BLaER1 treated with 17β-estradiol and CSF1 and Interleukin-3, amounts not matched to agents 10 nM and 100 nM (cell line): Measurements from ENCODE around the gene FAM135A.
"Not testable (repeated sequence)": the region's sequence is repeated elsewhere in the genome, so short reads cannot be mapped to it uniquely, and the experiment has no call there.

ENCODE experiments used
- H3K27ac ChIP-seq, 11 experiments: shearing (Covaris generic); formaldehyde crosslinking; 2 replicates each; pipeline ENCODE4 v1.8.1; 2022
- H3K27me3 ChIP-seq, 11 experiments: shearing (Covaris generic); formaldehyde crosslinking; 2 replicates each; pipeline ENCODE4 v1.8.1; 2022
- H3K36me3 ChIP-seq, 11 experiments: shearing (Covaris generic); formaldehyde crosslinking; 2 replicates each; pipeline ENCODE4 v1.8.1; 2022
- H3K4me1 ChIP-seq, 10 experiments: shearing (Covaris generic); formaldehyde crosslinking; 2 replicates each; pipeline ENCODE4 v1.8.1; 2022
- H3K4me2 ChIP-seq, 11 experiments: shearing (Covaris generic); formaldehyde crosslinking; 2 replicates each; pipeline ENCODE4 v1.8.1; 2022
- H3K4me3 ChIP-seq, 10 experiments: shearing (Covaris generic); formaldehyde crosslinking; 2 replicates each; pipeline ENCODE4 v1.8.1; 2022
- H3K9ac ChIP-seq, 11 experiments: shearing (Covaris generic); formaldehyde crosslinking; 2 replicates each; pipeline ENCODE4 v1.8.1; 2022
- H3K9me3 ChIP-seq, 11 experiments: shearing (Covaris generic); formaldehyde crosslinking; replicated peaks in 1 of 11; 2 replicates each; pipeline ENCODE4 v1.8.1; 2022
- H4K20me1 ChIP-seq, 11 experiments: shearing (Covaris generic); formaldehyde crosslinking; 2 replicates each; pipeline ENCODE4 v1.8.1; 2022
- Cebpa-rat ChIP-seq, 11 experiments: shearing (Covaris generic); IDR thresholded peaks; 2 replicates each; pipeline ENCODE4 v1.8.1; 2022

FAM135A gene

GRCh38 chr6:70527071-70527737, 113.9 kb downstream of the FAM135A start:
- H3K4me2 ChIP-seq, result no peak overlapping the region
- H3K27ac ChIP-seq, result no peak overlapping the region
- no peak overlapping the region for H3K9ac ChIP-seq
- H4K20me1 ChIP-seq, result no peaks in the 10 kb centered on the region
- TF ChIP-seq Cebpa-rat (IDR thresholded peaks at IDR 0.05), result no peak
- H3K36me3 ChIP-seq, result peaks cover 0 to 90% (median 33%) of the 10 kb centered on the region in 11 experiments; a peak in 16 of 22 replicates
- no peak overlapping the region for H3K4me3 ChIP-seq
- no peaks in the 10 kb centered on the region for H3K4me1 ChIP-seq
- H3K27me3 ChIP-seq, result no peaks in the 10 kb centered on the region
- H3K9me3 ChIP-seq, result no peaks in the 10 kb centered on the region

GRCh38 chr6:70530023-70530422, 116.7 kb downstream of the FAM135A start:
- Histone ChIP-seq H3K27ac (no peak overlapping the region), H3K36me3 (peaks cover under 1 to 84% (median 39%) of the 10 kb centered on the region in 11 experiments; a peak in 19 of 22 replicates), H3K9me3 (no peaks in the 10 kb centered on the region), H3K4me3 (no peak overlapping the region), H3K4me2 (no peak overlapping the region), H4K20me1 (no peaks in the 10 kb centered on the region), H3K9ac (no peak overlapping the region), H3K27me3 (no peaks in the 10 kb centered on the region), H3K4me1 (no peaks in the 10 kb centered on the region)
- no peak for TF ChIP-seq Cebpa-rat (IDR thresholded peaks at IDR 0.05)

GRCh38 chr6:70531133-70531532, 117.8 kb downstream of the FAM135A start:
- peaks cover 5 to 80% (median 37%) of the 10 kb centered on the region in 11 experiments; a peak in 19 of 22 replicates for H3K36me3 ChIP-seq
- no peak for TF ChIP-seq Cebpa-rat (IDR thresholded peaks at IDR 0.05)

GRCh38 chr6:70537266-70537665, 124.0 kb downstream of the FAM135A start:
- Histone ChIP-seq H4K20me1 (no peaks in the 10 kb centered on the region), H3K4me1 (peaks cover 0 to 26% (median 12%) of the 10 kb centered on the region in 10 experiments; a peak in 15 of 20 replicates), H3K9me3 (0 out of 22 replicates have a peak, but pooled peaks cover 0 to 11% (median 0%) of the 10 kb centered on the region in 11 experiments), H3K36me3 (peaks cover 13 to 66% (median 45%) of the 10 kb centered on the region in 11 experiments), H3K4me3 (no peak overlapping the region), H3K9ac (no peak overlapping the region), H3K27ac (peak overlapping the region in 5 of 11 experiments; percentile 10 to 64 (median 51); a peak in 7 of 22 replicates), H3K27me3 (no peaks in the 10 kb centered on the region), H3K4me2 (peak overlapping the region in 8 of 11 experiments; percentile 7 to 74 (median 38); a peak in 13 of 22 replicates)
- no peak for TF ChIP-seq Cebpa-rat (IDR thresholded peaks at IDR 0.05)

More at GRCh38 chr6:70531133-70531532, 117.8 kb downstream of the FAM135A start:
- Histone ChIP-seq H3K9me3 (no peaks in the 10 kb centered on the region), H3K4me2 (no peak overlapping the region), H3K9ac (no peak overlapping the region), H3K4me3 (no peak overlapping the region), H4K20me1 (no peaks in the 10 kb centered on the region), H3K4me1 (no peaks in the 10 kb centered on the region), H3K27me3 (no peaks in the 10 kb centered on the region), H3K27ac (no peak overlapping the region)

DNA sequence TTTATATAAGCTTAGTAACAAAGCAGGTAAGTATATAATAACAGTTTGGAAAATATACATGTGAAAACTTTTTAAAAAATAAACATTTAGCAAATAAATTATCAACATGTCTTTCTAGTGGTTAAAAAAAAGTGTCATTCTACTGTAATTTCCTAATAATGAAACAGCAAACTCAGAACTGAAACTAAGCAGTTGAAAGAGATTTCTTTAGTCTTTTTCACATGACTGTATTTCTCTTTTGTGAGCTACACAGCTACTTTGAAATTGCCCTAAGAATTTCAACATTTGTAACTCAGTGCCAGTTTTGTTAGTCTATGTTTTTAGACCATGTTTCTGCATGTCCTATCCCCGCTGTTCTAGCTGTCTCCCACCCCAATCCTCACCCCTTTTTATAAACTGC, 125.1 kb downstream of the FAM135A start:
- Histone ChIP-seq H3K27me3 (no peaks in the 10 kb centered on the region), H3K9ac (no peak overlapping the region), H3K4me1 (peaks cover 0 to 26% (median 12%) of the 10 kb centered on the region in 10 experiments; a peak in 15 of 20 replicates), H3K4me3 (no peak overlapping the region), H4K20me1 (no peaks in the 10 kb centered on the region), H3K27ac (peak overlapping the region in 6 of 11 experiments; percentile 16 to 64 (median 49); a peak in 8 of 22 replicates), H3K4me2 (peak overlapping the region in 4 of 11 experiments; percentile 10 to 74 (median 34); a peak in 5 of 22 replicates), H3K9me3 (0 out of 22 replicates have a peak, but pooled peaks cover 0 to 11% (median 0%) of the 10 kb centered on the region in 11 experiments), H3K36me3 (peaks cover 12 to 66% (median 41%) of the 10 kb centered on the region in 11 experiments)
- TF ChIP-seq Cebpa-rat (IDR thresholded peaks at IDR 0.05), result no peak

DNA sequence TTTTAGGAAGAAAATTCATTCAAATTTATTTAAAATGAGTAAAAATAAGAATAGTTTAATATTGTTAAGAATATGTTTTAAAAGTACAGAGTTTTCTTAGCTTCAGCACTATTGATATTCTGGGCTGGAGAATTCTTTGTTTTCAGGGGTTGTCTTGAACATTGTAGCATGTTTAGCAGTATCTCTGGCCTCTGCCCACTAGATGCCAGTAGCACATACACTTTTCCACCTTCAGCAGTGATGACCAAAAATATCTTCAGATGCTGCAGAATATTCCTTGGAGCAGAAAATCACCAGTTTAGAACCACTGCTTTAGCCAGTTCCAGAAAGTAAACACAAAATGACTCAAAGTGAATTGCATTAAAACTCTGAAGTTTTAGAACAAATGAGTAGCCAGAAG, 134.0 kb downstream of the FAM135A start:
- Histone ChIP-seq H3K27ac (no peak overlapping the region), H3K4me2 (no peak overlapping the region), H3K36me3 (peaks cover 0 to 45% (median 10%) of the 10 kb centered on the region in 11 experiments; a peak in 9 of 22 replicates), H3K9me3 (no peaks in the 10 kb centered on the region), H3K9ac (no peak overlapping the region), H3K27me3 (no peaks in the 10 kb centered on the region), H4K20me1 (no peaks in the 10 kb centered on the region), H3K4me1 (no peaks in the 10 kb centered on the region), H3K4me3 (no peak overlapping the region)
- no peak for TF ChIP-seq Cebpa-rat (IDR thresholded peaks at IDR 0.05)

GRCh38 chr6:70547905-70548304, 134.6 kb downstream of the FAM135A start:
- Histone ChIP-seq H3K27ac (no peak overlapping the region), H4K20me1 (no peaks in the 10 kb centered on the region), H3K27me3 (no peaks in the 10 kb centered on the region), H3K9me3 (no peaks in the 10 kb centered on the region), H3K4me3 (no peak overlapping the region), H3K36me3 (peaks cover 0 to 40% (median 6%) of the 10 kb centered on the region in 11 experiments; a peak in 5 of 22 replicates), H3K4me1 (no peaks in the 10 kb centered on the region), H3K9ac (no peak overlapping the region), H3K4me2 (no peak overlapping the region)
- TF ChIP-seq Cebpa-rat (IDR thresholded peaks at IDR 0.05), result no peak

- no peak for TF ChIP-seq Cebpa-rat (IDR thresholded peaks at IDR 0.05)
- H3K27me3 ChIP-seq, result no peaks in the 10 kb centered on the region
- no peak overlapping the region for H3K27ac ChIP-seq
- H3K4me2 ChIP-seq, result no peak overlapping the region
- H4K20me1 ChIP-seq, result no peaks in the 10 kb centered on the region
- H3K36me3 ChIP-seq, result peaks cover 0 to 27% (median 4%) of the 10 kb centered on the region in 11 experiments; a peak in 5 of 22 replicates
- H3K9me3 ChIP-seq, result no peaks in the 10 kb centered on the region
- H3K4me1 ChIP-seq, result no peaks in the 10 kb centered on the region
- no peak overlapping the region for H3K9ac ChIP-seq
- no peak overlapping the region for H3K4me3 ChIP-seq
These were observed 136.0 kb downstream of the FAM135A start for GRCh38 chr6:70549327-70549726.

DNA sequence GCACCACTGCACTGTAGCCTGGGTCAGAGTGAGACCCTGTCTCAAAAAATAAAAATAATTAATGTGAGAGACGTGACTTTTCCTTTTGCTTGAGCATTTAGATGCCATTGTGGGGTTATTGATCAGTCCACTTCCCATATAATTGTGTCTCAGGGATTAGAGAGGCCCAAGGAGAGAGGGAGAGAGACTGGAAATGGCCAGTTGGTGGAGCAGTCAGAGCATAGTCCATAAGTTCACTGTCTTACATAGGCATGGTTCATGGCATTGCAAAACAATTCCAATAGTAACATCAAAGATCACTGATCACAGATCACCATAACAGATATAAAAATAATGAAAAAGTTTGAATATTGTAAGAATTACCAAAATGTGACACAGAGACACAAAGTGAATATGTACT, 138.3 kb downstream of the FAM135A start:
- TF ChIP-seq Cebpa-rat (IDR thresholded peaks at IDR 0.05), result no peak
- Histone ChIP-seq H4K20me1 (no peaks in the 10 kb centered on the region), H3K9me3 (no peaks in the 10 kb centered on the region)

GRCh38 chr6:70552286-70552940, 139.1 kb downstream of the FAM135A start:
- not testable (repeated sequence) for H3K27me3 ChIP-seq, H3K27ac ChIP-seq, H3K9me3 ChIP-seq, H4K20me1 ChIP-seq, H3K9ac ChIP-seq, H3K4me2 ChIP-seq, H3K4me1 ChIP-seq, H3K4me3 ChIP-seq
- peaks cover 0 to 23% (median 6%) of the 10 kb centered on the region in 11 experiments; a peak in 6 of 22 replicates for H3K36me3 ChIP-seq

More for the DNA sequence above, 138.3 kb downstream of the FAM135A start:
- Histone ChIP-seq H3K36me3 (peaks cover 0 to 17% (median 4%) of the 10 kb centered on the region in 11 experiments; a peak in 4 of 22 replicates), H3K9ac (no peak overlapping the region), H3K4me2 (no peak overlapping the region), H3K4me3 (no peak overlapping the region), H3K27me3 (no peaks in the 10 kb centered on the region), H3K4me1 (no peaks in the 10 kb centered on the region), H3K27ac (no peak overlapping the region)
